SK-N-SH (cell line): ENCODE data around the gene SNCA. TPM values are rescaled to one million over a fixed set of nuclear protein-coding genes. Genes with fewer than 3 reads are reported as not detected.

ENCODE experiments used
- CTCF ChIA-PET: fragments of 300-600, 350-600 bp; formaldehyde crosslinking; extraction: SDS; loops from one replicate; lab custom pipeline; 2021; lab: Yijun Ruan, JAX
- POLR2A ChIA-PET: fragments of 350-600 bp; sonication (Branson Sonifier 250); formaldehyde crosslinking; extraction: SDS; loops from one replicate; lab custom pipeline; 2020; ENCODE audit warnings: antibody characterized with exemption, inconsistent platforms; lab: Yijun Ruan, JAX
- DNase-seq: peaks from one replicate; pipeline ENCODE4 v3.0.0; 2012
- H2AFZ ChIP-seq: fragments of 200-600 bp; sonication (generic); 2 replicates; pipeline ENCODE4 v1.8.1; 2016; ENCODE audit warnings: antibody characterized with exemption, mild to moderate bottlenecking, low read depth
- H3F3A ChIP-seq: fragments of 200-600 bp; sonication (generic); replicated peaks from 2 replicates; pipeline ENCODE3; 2016; ENCODE audit warnings: antibody characterized with exemption, mild to moderate bottlenecking; ENCODE audit not compliant: insufficient read depth
- H3K27ac ChIP-seq, 2 experiments: fragments of 200-500 bp in 1 of 2; fragments of 200-600 bp in 1 of 2; sonication (Bioruptor generic) in 1 of 2; sonication (generic), shearing (Covaris generic) in 1 of 2; 2 replicates each; pipeline versions ENCODE4 v1.5.1 to v1.6.1; 2014 to 2016; ENCODE audit warnings: low read depth in 2 of 2, inconsistent platforms in 1 of 2, low read length in 1 of 2, mild to moderate bottlenecking in 1 of 2, mixed read lengths in 1 of 2
- H3K27me3 ChIP-seq: fragments of 200-600 bp; sonication (generic), shearing (Covaris generic); 2 replicates; pipeline ENCODE4 v1.6.1; 2016; ENCODE audit warnings: mixed run types; ENCODE audit not compliant: insufficient read depth
- H3K36me3 ChIP-seq, 2 experiments: fragments of 200-500 bp in 1 of 2; fragments of 200-600 bp in 1 of 2; sonication (Bioruptor generic) in 1 of 2; sonication (generic) in 1 of 2; replicated peaks in 1 of 2; 2 replicates each; pipeline versions ENCODE3 to v1.5.1; 2014 to 2016; ENCODE audit warnings: low read length in 1 of 2, mild to moderate bottlenecking in 1 of 2; ENCODE audit not compliant: insufficient read depth in 2 of 2, control insufficient read depth in 1 of 2
- H3K4me1 ChIP-seq, 2 experiments: fragments of 200-500 bp in 1 of 2; fragments of 200-600 bp in 1 of 2; sonication (Bioruptor generic) in 1 of 2; sonication (generic), shearing (Covaris generic) in 1 of 2; 2 replicates each; pipeline versions ENCODE4 v1.5.1 to v1.6.1; 2014 to 2016; ENCODE audit warnings: low read depth in 1 of 2, low read length in 1 of 2, mixed run types in 1 of 2; ENCODE audit not compliant: insufficient read depth in 2 of 2, control insufficient read depth in 1 of 2
- H3K4me2 ChIP-seq: fragments of 200-600 bp; sonication (generic), shearing (Covaris generic); 2 replicates; pipeline ENCODE4 v1.6.1; 2017; ENCODE audit warnings: mixed run types
- H3K4me3 ChIP-seq, 2 experiments: fragments of 200-500 bp in 1 of 2; fragments of 200-600 bp in 1 of 2; sonication (Bioruptor generic) in 1 of 2; sonication (generic), shearing (Covaris generic) in 1 of 2; 2 replicates each; pipeline versions ENCODE4 v1.5.1 to v1.8.1; 2014 to 2016; ENCODE audit warnings: low read depth in 2 of 2, inconsistent platforms in 1 of 2, low read length in 1 of 2, mild to moderate bottlenecking in 1 of 2, mixed read lengths in 1 of 2, moderate library complexity in 1 of 2
- H3K79me2 ChIP-seq: fragments of 200-600 bp; sonication (generic); 2 replicates; pipeline ENCODE4 v1.8.1; 2017; ENCODE audit warnings: mild to moderate bottlenecking; ENCODE audit not compliant: insufficient read depth
- H3K9ac ChIP-seq: fragments of 200-600 bp; sonication (generic); 2 replicates; pipeline ENCODE4 v1.6.1; 2017; ENCODE audit warnings: mixed run types
- H3K9me2 ChIP-seq: fragments of 200-600 bp; sonication (generic); 2 replicates; pipeline ENCODE4 v1.6.1; 2017; ENCODE audit warnings: mixed run types
- H3K9me3 ChIP-seq: fragments of 200-600 bp; sonication (generic); 2 replicates; pipeline ENCODE4 v1.6.1; 2017; ENCODE audit warnings: mixed run types, mild to moderate bottlenecking, moderate library complexity
- H4K20me1 ChIP-seq: fragments of 200-600 bp; sonication (generic); 2 replicates; pipeline ENCODE4 v1.6.1; 2017; ENCODE audit warnings: mild to moderate bottlenecking, mixed run types; ENCODE audit not compliant: insufficient read depth
- CHD2 ChIP-seq: fragments of 150-350 bp; IDR thresholded peaks from 2 replicates; pipeline ENCODE4 v1.6.1; 2018; ENCODE audit warnings: low read length; ENCODE audit not compliant: partially characterized antibody
- ELF1 ChIP-seq: IDR thresholded peaks from 2 replicates; pipeline ENCODE4 v1.4.0; 2012
- FOSL2 ChIP-seq: IDR thresholded peaks from 2 replicates; pipeline ENCODE4 v1.4.0; 2012; ENCODE audit warnings: low read depth, mild to moderate bottlenecking, moderate library complexity, borderline replicate concordance
- GABPA ChIP-seq: IDR thresholded peaks from 2 replicates; pipeline ENCODE4 v1.4.0; 2012; ENCODE audit warnings: low read depth, mild to moderate bottlenecking
- GATA2 ChIP-seq: sonication (generic); formaldehyde crosslinking; IDR thresholded peaks from 2 replicates; pipeline ENCODE4 v1.5.0; 2020; ENCODE audit warnings: mild to moderate bottlenecking, missing genetic modification reagents
- IRF3 ChIP-seq: fragments of 150-350 bp; IDR thresholded peaks from 2 replicates; pipeline ENCODE4 v1.6.1; 2016; ENCODE audit warnings: mild to moderate bottlenecking, low read depth, low read length
- RAD21 ChIP-seq: IDR thresholded peaks from 2 replicates; pipeline ENCODE4 v1.6.1; 2012; ENCODE audit warnings: mild to moderate bottlenecking, low read length
- RCOR1 ChIP-seq: fragments of 150-350 bp; IDR thresholded peaks from 2 replicates; pipeline ENCODE4 v1.6.1; 2017; ENCODE audit warnings: antibody characterized with exemption, low read length
- REST ChIP-seq: IDR thresholded peaks from 2 replicates; pipeline ENCODE4 v1.6.1; 2012; ENCODE audit warnings: mild to moderate bottlenecking, low read depth, low read length, moderate library complexity
- RFX5 ChIP-seq: IDR thresholded peaks from 2 replicates; pipeline ENCODE4 v1.6.1; 2012; ENCODE audit warnings: mild to moderate bottlenecking, improper control_type of control experiment, low read length
- TAF1 ChIP-seq: IDR thresholded peaks from 2 replicates; pipeline ENCODE4 v1.6.1; 2012; ENCODE audit warnings: low read depth, mild to moderate bottlenecking, low read length, moderate library complexity, borderline replicate concordance
- TCF12 ChIP-seq: IDR thresholded peaks from 2 replicates; pipeline ENCODE4 v1.4.0; 2012
- TEAD4 ChIP-seq: IDR thresholded peaks from 2 replicates; pipeline ENCODE4 v1.4.0; 2012; ENCODE audit warnings: mild to moderate bottlenecking, borderline replicate concordance; ENCODE audit not compliant: insufficient read depth
- USF2 ChIP-seq: fragments of 150-350 bp; IDR thresholded peaks from 2 replicates; pipeline ENCODE4 v1.6.1; 2017; ENCODE audit warnings: antibody characterized with exemption, low read length, low read depth, borderline replicate concordance
- YY1 ChIP-seq: IDR thresholded peaks from 2 replicates; pipeline ENCODE4 v1.4.0; 2012; ENCODE audit warnings: low read depth, mild to moderate bottlenecking
- WGBS: methylation state at CpG from one replicate; pipeline ENCODE4 v1.1.6; 2017; ENCODE audit warnings: low lambda C conversion rate; 5-methylcytosine and 5-hydroxymethylcytosine counted together
- polyA plus RNA-seq, 3 experiments: library from polyadenylated mRNA; depleted of rRNA; stranded (reverse); fragments of >200 nt; gene quantifications; 2 replicates each; pipeline ENCODE4 v1.2.3, GENCODE V29; 2012

The SNCA gene
- polyA plus RNA-seq, 1 of the 3 experiments (the other 2 are of a cell fraction), result 12.9 TPM

GRCh38 chr4:89835413-89835812 lies 1.5 kb downstream of the SNCA start:
- Histone ChIP-seq H3K4me1 (peaks cover 0 to 5% of the 10 kb centered on the region in 2 experiments; a peak in 2 of 4 replicates), H3K4me2 (peak overlapping the region; percentile 94; the same call in 1 of the 2 replicates), H3K79me2 (no peaks in the 10 kb centered on the region), H3K27ac (no peak overlapping the region), H3K4me3 (no peak overlapping the region; a peak in 1 of 4 replicates), H3K36me3 (peaks cover 0 to 6% of the 10 kb centered on the region in 2 experiments), H3K9ac (no peak overlapping the region), H3K27me3 (no peaks in the 10 kb centered on the region), H3K9me2 (no peaks in the 10 kb centered on the region), H3K9me3 (no peaks in the 10 kb centered on the region), H4K20me1 (no peaks in the 10 kb centered on the region), H3F3A (peaks cover 10% of the 10 kb centered on the region), H2AFZ (peak overlapping the region; percentile 97; the same call in 1 of the 2 replicates)
- TF ChIP-seq REST, result no peak
- TF ChIP-seq YY1, result no peak
- TF ChIP-seq CHD2, result no peak
- no peak for TF ChIP-seq TCF12
- no peak for TF ChIP-seq USF2
- TF ChIP-seq FOSL2, result no peak
- no peak for TF ChIP-seq RFX5
- no peak for TF ChIP-seq GATA2 (CRISPR knock-in tag)
- TF ChIP-seq RAD21, result no peak
- no peak for TF ChIP-seq TAF1
- TF ChIP-seq IRF3, result no peak
- no peak for TF ChIP-seq GABPA
- no peak for TF ChIP-seq ELF1
- no peak for TF ChIP-seq TEAD4
- no peak for TF ChIP-seq RCOR1
- ChIA-PET POLR2A (no interaction called here), CTCF (no interaction called here)
- 86% methylated on average over 1 of the region's 1 CpG for WGBS
- no peak for DNase-seq
